Myocyte (in vitro differentiated cells): ENCODE measurements around the gene TTLL11. TPM values are rescaled to one million over a fixed set of nuclear protein-coding genes. Genes with fewer than 3 reads are reported as not detected.
A peak's percentile ranks its signal among the peaks of the same experiment; 100 is the strongest.

Experiments
- DNase-seq: peaks from one replicate; pipeline ENCODE4 v3.0.0-alpha.2; 2012; ENCODE audit warnings: low read depth
- total RNA-seq: library from RNA; depleted of rRNA; stranded (reverse); fragments of >200 nt; gene quantifications from 2 replicates; pipeline ENCODE4 v1.2.3, GENCODE V29; 2014

Gene TTLL11
- total RNA-seq, 1 donor from 2014 or later = 13.5 TPM

- DNase-seq = peak; percentile 75
These were observed 232.4 kb downstream of the TTLL11 start for GRCh38 chr9:121860744-121861143.

- DNase-seq = no peak
These were observed 232.9 kb downstream of the TTLL11 start for GRCh38 chr9:121860213-121860612.

- no peak for DNase-seq
These were observed 233.5 kb downstream of the TTLL11 start for GRCh38 chr9:121859646-121860045.

- DNase-seq = no peak
These were observed 234.3 kb downstream of the TTLL11 start for GRCh38 chr9:121858788-121859187.

DNA sequence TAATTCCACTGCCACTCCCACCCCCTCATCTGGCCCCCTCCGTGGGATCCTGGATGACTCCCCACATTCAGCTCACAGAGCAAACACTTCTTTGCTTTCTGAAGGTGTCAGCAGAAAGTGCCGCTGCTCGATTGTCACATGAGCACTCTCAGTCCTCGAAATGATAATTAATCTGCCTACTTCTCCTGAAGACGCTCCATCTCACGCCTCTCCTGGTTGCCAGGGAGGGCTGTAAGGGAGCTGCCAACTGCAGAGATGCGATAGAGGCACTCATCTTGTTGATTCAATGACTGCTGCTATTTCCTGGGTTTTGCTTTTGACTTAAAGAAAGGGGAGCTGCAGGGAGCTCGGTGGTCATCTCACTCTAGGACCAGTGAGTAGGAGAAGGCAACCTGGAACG is 235.2 kb downstream of the TTLL11 start:
- DNase-seq = no peak

GRCh38 chr9:121855476-121855875 is 237.6 kb downstream of the TTLL11 start:
- no peak for DNase-seq

GRCh38 chr9:121853617-121854395 is 239.3 kb downstream of the TTLL11 start:
- DNase-seq = no peak

DNA sequence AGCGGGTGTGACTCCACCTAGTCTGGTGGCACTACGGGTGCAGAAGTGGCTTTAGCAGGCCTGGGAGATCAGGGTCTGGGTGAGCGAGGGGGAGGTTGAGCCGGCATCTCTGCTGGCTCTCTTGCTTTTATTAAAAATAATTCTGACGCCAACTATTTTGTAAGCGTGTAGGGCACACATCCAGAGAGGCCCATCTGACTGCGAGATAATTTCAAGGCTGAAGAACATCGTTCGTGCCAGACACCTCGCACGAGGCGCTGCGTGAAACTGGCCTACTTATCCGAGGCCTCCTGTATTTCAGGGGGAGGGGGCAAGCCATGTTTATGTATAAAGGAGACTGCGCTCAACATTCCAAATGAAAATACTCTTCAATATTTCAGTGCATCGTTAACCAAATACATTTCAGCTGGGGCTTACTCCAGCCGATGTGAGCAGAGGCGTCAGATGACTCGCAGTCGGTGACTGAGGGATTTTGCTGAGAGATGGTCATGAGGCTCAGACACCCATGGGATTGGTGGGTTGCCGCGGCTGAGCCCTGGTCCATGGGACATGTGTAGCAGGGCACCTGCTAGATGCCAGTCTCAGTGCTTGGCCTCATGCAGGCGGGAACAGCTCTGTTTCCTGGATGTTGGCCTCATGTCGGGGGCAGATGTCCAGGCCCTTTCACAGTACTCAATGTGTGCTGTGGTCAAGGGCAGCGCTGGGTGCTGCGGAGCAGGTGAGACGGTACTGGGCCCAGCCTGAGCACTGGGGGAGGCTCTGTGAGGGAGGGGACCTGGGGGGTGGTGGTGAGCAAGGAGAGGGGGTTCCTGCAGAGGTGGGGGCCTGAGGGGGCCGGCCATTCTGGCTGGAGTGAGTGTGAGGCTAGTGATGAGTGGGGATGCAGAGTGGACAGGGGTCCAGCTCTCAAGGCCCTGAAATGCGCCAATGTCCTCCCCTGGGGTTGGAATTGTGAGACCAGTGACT is 240.2 kb downstream of the TTLL11 start:
- DNase-seq = peak; percentile 48

GRCh38 chr9:121852241-121852640 is 240.9 kb downstream of the TTLL11 start:
- DNase-seq = no peak

DNA sequence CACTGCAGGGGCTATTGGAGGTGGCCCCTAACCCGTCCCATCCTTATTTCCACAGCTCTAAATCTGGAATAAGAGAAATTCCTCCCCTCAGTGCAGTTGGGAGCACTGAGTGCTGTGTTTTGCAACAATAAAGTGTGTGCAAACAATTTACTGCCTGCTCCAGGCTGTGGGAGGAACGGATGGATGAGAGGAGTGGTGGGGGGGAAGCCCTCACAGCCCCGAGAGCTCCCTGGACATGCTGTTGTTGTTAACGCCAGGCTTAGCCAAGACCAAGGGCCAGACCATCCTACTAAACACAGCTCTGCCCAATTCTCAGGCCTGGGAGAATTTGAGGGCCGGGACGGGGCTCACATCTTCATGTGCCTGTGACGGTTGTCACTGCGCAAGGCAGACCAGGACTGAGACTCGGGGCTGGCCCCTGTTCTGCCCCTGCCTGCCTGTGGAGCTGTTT is 241.4 kb downstream of the TTLL11 start:
- DNase-seq = no peak

DNA sequence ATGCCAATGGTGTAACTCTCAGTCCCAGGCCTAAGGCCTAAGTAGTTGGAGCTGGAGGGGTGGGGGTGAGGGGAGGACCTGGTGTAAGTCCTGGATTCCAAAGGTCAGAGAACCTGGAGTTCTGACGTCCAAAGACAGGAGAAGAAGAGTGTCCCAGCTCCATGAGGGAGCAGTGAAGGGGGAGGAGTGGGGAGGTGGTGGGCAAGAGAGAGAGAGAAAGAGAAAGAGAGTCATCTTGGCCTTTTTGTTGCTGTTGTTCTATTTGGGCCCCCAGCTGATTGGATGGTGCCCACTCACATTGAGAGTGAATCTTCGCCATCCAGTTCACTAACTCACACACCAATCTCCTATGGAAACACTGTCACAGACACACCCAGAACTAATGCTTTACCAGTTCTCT is 242.7 kb downstream of the TTLL11 start:
- no peak for DNase-seq

- DNase-seq = no peak
These were observed 243.6 kb downstream of the TTLL11 start for GRCh38 chr9:121849554-121849953.

DNA sequence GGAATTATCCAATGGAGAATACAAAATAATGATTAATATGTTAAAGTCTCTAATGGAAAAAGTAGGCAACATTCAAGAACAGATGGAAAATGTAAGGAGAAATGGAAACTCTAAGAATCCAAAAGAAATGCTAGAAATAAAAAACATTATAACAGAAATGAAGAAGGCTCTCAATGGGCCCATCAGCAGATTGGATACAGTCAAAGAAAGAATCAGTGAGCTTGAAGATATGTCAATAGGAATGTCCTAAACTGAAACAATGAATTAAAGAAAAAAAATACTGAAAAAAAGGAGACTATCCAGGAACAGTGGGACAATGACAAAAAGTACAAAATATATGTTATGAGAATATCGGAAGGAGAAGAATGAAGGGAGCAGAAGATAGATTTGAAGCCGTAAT is 248.5 kb downstream of the TTLL11 start:
- DNase-seq = no peak

DNA sequence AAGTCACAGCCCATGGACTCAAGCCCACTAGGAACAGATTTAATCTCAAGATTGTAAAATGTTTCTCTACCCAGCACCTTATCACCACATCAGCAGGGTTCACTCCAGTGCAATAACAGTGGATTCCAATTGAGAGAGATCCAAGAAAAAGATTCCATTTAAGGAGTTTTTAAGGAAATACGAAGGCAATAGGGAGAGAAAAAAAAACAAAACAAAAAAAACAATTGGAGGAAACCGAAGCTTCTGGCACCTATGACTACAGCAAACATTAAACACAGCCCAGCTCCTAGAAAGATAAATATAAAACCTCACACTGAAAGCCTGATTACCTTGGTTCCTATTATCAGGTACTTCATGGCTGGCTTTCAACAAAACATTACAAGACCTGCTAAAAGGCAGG is 249.0 kb downstream of the TTLL11 start:
- DNase-seq = no peak

GRCh38 chr9:121842612-121842978 is 250.5 kb downstream of the TTLL11 start:
- DNase-seq = no peak

DNA sequence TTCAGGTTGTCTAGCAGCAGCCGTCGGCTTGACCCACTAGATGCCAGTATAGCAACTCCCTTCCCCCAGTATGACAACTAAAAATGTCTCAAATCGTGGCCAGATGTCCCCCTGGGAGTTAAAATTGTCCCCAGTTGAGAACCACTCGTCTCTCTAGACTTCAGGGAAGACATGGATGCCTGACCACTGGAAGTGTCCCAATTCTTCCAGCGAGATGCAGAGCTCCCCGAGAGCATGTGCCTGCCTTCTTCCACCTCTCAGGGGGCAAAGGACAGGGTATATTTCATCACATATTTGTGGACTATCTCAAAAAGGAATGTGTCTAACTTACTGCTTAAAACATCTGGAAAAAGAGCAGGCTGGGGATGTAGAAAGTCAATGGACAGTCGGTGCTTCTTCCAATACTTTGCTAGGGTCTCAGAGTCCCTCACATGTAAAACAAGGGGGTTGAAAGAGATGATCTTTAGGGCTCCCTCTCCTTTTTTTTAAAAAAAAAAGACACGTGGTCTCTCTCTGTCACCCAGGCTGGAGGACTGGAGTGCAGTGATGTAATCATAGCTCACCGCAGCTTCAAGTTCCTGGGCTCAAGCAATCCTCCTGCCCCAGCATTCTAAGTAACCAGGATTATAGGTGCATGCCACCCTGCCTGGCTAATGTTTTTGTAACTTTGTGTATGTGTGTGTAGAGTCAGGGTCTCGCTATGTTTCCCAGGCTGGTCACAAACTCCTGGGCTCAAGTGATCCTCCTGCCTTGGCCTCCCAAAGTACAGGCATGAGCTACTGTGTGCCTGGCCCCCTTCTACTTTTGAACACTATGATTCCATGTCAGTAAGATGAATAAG is 251.1 kb downstream of the TTLL11 start:
- DNase-seq = no peak

DNA sequence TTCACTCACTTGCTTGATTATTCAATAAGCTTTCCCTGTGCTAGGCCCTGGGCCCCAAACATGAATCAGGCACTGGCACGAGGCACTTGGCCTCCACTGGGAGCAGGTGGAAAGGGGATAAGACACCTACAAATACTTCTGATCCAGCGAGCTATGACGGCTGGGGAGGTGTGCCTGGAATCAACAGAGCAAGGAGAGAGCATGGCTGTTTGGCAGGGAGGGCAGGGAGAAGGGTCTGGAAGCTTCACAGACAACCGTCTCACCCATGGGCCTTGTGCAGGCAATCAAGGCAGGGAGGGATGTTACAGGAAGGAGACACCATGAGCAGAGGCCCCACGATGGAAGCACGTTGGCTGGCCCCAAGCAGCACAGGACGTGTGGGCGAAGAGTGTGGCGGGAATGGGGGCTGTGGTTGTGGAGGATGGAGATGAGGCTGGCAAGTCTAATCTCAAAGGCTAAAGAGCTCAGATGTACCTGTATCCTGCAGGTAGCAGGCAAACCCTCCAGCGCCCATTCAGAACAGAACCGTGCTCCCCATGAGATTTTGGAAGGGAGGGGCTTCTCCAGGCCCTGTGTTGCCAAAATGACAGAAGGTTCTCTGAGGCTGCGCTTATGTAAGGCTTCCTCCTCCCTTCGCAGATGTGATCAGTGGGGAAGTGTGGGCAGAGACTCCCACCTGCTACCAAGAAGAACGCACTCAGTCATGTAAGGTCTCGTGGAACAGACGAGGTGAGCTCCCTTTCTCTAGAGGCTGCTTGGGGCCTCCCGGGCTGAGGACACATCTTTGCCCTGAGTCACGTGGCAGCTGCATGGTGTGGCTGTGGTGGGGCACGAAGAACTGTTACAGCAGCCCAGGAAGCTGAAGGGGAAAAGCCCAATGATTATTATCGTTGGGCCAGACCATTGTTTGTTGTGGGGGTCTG is 252.0 kb downstream of the TTLL11 start:
- peak; percentile 47 for DNase-seq

GRCh38 chr9:121839726-121840500 is 253.2 kb downstream of the TTLL11 start:
- DNase-seq = no peak
